GM19240 (cell line): ENCODE results near the gene ZBTB20.

Experiments
- DNase-seq: peaks from one replicate; pipeline ENCODE4 v3.0.0; 2011; ENCODE audit warnings: low spot score; ENCODE audit not compliant: insufficient read length

Gene ZBTB20

DNA sequence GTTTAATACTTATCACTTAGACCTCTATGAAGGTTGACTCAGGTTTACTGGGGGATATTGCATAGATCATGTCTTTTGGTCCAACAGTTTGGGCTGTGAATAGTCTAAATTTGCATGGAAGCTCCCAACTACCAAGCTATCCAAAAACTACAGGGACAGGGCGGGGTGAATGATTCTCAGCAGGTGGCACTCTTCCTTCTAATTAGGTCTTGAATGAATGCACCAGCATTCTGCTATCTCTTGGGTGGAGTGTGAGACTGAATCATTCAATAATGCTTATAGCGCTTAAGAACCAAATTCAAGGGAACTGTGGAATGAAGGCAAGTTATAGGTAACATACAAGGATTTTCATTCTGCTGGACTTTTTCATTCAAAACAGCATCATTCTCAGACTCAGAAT is 507.0 kb downstream of the ZBTB20 start:
- DNase-seq: no peak

DNA sequence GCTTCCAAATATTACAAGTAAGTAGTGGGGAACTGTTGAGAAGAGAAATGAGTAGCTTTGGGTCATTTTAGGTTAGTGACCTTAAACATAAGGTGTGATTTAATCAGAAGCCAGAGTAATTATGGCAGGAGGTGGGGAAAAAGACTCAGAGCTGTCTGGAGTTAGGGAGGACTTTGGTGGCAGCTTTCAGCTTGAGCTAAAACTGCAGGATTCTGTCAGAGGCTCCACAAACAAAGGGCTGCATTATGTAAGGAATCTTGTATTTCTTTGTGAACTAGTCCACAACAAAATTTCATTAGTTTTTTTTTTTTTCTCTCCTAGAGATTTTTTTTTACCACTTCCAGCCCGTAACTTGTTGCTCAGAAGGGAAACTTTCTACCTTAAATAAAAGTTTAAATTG is 507.9 kb downstream of the ZBTB20 start:
- no peak for DNase-seq

DNA sequence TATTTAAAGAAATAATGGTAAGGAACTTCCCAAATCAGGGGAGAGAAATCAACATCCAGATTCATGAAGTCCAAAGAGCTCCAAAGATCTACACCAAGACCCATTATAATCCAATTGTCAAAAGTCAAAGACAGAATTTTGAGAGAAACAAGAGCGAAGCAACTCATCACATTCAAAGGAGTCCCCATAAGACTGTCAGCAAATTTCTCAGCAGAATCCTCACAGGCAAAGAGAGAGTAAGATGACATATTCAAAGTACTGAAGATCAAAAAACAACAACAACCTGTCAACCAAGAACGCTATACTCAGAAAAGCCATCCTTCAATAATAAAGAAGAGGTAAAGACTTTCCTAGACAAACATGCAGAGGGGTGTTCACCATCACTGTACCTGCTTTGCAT is 511.2 kb downstream of the ZBTB20 start:
- DNase-seq: no peak

DNA sequence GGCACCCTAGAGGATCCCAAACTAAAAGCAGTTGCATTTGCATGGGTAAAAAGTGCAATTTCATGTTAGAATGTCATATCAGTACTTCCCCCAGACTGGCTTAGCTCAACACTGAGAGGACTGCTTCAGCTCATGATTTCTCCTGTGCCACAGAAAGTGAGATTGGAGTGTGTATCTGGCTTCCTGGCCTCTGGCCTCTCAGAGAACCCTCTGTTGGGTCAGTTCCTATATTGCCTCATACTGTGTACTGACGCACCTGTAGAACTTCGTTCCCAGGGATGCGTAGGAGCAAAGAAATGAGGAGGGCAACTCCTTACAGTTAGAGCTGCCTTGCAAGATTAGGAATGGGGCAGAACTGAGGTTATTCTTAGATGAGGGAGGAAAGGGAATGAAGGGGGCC is 512.5 kb downstream of the ZBTB20 start:
- DNase-seq: no peak

DNA sequence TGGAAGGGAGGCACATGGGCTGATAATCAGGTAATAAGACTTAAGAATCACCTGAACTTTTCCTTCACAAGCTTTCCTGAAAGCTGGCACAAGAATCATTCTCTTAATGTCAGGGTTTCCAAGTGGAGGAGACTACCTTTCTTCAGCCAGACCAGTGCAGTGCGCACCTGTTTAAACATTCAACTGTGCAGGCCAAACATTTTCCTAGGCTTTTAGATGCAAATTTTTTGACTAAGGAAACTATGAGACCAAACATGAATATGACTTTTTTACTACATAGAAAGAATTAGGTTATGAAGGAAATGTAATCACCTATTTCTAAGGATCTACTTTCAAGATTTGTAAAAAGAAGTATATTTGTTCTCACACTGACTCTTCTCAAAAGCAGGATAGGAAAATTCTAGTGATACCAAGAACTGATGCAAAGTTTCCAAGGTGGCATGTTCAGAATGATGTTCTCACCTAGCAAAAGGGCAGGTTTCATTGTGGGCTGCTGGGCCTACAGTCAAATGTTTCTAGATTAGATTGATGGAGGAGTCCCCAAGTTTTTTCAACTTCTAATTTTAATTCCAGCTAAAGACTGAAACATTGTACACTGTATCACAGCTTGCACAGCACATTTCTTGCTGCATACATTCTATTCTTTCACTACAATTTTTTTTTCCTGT is 514.2 kb downstream of the ZBTB20 start:
- no peak for DNase-seq

DNA sequence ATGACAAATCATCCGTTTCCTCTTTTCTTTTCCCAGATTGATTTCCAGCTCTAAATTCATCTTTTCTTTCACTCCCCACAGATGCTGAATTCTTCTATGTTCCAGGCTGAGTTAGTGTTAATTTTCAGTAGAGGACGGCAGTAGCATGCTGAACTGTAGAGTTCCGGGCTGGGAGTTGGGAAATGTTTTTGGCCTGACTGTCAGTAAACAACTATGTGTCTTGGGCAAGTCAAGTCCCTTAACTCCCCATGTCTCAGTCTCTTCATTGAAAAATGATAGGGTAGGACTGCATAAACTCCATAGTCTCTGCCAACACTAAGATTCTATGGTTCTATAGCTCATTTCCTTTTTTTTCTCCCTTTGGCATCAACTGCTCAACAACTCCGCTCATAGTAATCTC is 519.3 kb downstream of the ZBTB20 start:
- no peak for DNase-seq

DNA sequence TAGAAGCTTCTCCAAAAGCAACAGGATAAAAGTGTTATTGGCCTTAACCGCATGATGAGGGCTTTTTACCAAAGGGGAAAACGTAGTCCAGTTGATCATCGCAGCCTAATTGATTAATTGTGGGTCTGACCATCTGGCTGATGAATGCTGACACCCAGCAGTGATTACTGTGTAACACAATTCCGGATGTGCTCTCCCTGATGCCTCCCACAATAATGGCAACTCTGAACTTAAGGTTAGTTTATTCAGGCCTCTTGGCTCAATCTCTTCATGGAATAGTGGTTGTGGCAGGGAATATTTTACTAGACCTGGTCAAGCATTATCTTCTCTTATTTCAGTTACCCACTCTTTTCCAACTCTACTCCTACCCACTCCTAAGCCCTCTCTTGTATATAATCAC is 520.3 kb downstream of the ZBTB20 start:
- no peak for DNase-seq

DNA sequence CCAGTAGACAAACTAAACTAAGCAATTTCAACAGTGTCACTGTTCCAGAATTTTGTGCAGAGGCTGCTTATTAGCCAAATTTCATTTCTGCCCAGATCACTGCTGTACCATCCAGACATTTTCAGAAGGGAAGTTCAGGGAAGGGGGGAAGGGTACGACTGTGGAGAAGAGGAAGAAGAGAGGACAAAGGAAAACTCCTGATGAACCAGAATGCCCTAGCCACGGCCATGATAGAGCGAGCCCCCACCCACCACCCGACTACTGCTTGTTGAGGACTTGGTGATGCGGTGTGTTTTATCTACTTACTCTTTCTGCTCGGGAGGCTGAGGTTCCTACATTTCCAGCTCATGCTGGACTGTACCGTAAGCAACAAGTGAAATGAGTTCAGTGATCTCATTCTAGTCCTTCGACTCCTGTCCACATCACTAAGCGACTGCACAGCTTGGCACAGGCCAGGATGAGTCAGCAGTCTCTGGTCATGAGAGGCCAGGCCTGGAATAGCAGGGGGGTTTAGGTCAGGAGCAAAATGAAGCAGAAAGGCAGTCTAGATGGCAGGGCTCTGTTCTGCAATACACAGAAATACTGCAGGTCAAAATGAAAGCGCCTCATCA is 522.4 kb downstream of the ZBTB20 start:
- DNase-seq: no peak

DNA sequence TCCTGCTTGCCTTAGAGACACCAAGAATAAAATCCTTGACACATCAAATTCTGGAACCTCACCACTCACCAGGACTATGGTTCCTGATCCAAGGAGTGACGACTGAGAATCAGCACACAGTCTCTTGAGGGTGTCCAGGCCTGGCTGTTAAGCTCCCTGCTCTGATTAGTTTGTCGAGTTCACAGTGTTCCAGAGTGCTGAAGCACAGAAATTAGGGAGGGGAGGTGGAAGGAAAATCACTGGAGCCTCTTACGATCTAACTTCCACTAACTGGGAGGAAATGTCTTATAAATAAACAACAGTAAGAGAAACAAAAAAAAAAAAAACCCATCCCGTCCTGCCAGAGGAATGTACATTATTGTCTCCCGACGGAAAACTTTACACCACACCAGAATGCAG is 523.0 kb downstream of the ZBTB20 start:
- DNase-seq: no peak

DNA sequence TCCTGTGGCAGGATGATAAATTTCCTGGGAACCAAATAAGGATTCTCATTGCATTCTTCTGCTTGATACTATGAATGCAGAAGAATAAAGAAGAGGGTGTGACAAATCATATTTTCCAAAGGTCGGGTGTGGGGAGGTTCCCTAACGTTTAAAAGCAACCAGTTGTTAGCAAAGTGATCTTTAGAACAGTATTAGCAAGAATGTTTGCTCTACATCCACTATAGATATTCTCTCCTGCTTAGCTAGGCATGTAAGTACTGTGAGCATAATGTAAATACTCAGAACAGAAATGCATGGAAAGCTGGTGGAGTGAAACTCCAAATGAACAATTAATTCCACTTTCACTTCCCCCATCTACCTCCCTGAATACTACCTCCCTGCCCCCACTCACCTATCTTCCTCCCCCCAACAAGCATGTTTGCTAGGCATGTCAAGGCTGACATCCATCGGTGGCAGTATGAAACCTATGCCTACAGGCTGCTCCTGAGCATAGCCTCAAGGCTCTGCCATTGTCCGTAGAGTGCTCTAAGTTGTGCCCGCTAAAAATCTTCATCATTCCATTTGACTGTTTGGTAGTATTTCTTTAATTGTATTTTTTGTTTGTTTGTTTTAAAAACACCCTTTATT is 523.6 kb downstream of the ZBTB20 start:
- no peak for DNase-seq

DNA sequence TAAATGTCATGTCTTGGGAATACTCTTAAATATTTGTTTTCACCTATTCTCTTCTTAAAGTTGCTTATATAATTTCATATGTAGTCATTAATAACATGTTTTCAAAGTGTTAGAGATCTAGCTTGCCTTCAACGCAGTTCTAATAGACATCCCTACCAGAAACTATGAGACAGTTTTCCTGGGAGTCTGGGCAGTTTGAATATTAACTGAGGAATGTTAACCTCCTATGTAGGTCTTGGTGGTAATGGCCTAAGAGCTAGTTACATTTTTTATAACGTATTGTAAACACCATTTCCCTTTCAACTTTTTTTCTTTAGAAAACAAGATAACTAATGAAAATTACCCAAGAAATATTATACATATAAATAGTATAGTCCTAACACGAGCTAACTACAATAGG is 525.1 kb downstream of the ZBTB20 start:
- DNase-seq: no peak

DNA sequence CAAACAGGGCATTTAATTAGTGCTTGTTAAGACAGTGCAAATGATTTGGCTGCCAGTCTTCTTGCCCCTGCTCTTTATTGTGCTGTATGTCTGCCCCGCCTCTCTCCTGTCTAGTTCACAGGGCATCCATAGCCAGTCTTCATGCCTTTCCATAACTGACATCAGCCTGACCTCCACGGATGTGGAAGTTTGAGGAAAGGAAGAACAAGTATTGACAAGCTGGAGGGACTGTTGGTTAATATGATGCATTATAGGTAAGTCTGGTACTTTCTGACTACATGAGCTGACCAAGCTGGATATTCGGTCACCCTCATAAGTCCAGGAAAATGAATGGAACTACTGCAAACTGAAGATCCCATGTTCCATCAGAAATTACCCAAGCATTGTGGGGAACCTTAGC is 527.3 kb downstream of the ZBTB20 start:
- no peak for DNase-seq

DNA sequence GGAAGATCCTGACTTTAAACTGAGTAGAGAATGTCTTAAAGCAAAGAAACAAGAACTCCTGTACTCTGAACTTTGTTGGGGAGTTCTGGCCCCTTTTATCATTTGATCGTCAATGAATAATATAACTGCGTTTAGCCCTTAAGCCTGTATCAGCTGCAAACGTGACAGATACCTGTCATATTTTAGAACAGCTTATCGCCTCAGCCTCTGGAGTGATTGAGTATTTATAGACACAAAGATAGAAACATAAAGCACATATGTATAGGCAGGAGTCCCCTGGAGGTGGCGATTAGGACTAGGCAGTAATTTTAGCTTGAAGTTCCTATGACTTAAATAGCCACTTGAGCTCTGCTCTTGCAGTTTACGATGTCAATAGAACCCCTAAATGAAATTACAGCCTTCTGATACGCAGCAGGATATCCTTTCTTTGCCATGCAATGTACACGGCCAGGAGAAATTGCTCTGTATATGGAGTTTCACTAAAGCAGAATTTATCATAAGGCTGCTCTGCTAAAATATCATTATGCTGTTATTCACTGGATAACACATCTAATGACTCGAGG is 531.5 kb downstream of the ZBTB20 start:
- no peak for DNase-seq

DNA sequence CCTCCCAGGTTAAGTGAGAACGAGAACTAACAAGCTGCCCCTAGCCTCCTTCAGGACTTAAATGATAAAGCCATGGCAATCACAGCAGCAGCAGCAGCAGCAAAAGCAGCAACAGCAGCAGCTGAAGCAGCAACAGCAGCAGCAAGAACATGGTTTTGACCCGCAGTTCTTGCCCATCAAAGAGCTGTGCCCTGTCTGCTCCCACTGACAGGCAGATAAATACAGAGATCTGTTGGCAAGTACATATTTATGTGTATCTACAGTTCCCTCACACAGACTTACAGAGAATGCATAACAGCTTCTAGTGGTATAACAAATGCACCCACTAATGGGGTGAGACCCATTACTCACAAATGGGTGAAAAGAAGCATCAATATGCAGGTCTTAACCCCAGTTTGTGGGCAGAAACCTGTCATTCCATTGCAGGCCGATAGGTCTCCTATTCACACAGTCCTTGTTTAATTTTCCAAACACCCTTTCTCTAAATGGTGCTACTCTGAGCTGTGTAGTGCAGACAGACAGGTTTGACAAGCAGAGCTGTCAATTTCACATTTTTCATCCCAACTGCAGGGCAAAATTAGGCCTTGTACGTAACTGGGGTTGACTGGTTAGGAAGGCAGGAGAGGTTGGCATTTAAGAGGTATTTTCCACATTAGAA is 537.0 kb downstream of the ZBTB20 start:
- no peak for DNase-seq

DNA sequence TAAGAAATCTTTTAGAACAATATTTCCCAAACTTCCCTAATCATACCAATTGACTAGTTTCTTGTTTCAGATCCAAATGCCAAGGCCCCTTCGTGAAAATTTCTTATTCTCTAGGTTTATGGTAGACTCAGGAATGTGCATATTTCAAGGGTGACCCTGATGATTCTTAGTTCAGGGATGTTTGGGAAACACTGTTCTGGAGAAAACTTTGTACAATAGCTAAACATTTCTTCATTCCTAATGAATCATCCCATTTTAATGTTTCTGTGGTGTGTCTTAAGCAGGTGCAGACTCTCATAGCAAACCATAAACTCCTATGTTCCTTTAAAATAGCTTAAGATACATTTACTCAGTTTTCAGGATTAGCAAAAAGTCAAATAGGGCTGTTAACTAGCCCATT is 538.8 kb downstream of the ZBTB20 start:
- no peak for DNase-seq

DNA sequence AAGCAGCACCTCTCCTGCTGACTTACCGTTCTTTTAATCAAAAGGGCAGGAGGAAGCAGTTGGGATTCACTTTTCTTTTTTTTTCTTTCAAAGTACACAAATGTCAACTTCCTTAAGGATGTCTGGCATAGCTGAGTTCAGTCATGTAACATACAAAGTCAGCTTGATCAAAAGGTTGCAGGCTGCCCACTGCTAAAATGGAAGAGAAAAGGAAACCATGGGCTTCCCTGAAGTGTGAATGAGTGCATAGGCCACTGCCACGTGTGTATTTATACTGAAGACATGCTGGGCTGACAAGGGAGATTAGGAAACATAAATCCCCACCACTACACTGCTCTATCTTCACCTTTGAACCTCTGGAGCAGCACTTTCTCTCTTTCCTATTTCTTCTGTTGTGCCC is 540.8 kb downstream of the ZBTB20 start:
- no peak for DNase-seq

DNA sequence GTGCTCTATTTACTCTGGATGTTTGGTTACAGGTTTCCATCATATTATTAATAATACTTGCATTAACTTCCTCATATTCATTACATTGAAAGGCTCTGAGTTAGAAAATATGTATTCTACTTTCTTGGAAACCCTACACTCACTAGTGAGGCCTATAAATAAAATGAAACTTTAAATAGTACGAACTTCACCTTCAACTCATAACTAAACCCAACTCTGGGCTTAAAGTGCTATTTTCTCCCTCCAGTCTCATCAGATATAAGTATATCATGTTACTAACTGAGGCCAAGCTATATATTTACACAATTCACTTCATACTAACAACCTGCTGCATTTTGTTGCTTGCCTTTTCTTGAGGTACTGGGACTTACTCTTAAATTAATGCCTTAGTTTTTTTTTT is 546.5 kb downstream of the ZBTB20 start:
- no peak for DNase-seq

DNA sequence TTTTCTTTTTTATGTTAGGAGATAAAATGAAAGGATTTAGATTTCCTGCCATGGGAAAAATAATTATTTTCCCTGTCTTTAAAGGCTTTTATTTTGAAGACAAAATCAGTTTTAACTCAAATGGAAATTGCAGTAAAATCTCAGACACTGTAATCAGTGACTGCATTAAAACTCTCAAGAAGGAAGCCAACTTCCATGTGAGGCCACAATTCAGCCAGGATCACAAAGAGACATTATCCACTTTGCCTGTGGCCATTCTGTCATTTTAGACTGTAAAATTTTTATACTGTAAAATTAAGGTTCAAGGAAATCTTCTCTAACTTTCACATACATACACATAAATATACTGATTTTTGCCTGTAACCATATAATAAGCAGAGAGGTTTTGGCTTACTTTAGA is 549.2 kb downstream of the ZBTB20 start:
- no peak for DNase-seq

DNA sequence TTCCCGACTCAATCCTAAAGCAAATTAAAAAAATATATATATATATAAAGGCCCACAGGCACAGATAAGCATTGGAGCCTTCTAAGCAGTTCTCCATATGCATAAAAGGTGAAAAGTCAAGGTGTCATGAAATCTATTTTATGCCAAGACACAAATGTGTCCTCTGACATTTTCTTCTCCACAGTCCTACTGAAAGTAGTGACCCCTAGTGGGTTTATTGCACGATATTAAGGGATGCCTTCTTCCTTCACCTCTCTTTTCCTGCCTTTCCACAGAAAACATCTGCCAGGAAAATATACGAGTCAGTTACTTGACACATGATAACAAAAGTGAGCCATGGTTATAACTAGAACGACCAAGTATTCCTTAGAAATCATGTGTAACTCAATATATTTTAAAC is 550.1 kb downstream of the ZBTB20 start:
- no peak for DNase-seq

DNA sequence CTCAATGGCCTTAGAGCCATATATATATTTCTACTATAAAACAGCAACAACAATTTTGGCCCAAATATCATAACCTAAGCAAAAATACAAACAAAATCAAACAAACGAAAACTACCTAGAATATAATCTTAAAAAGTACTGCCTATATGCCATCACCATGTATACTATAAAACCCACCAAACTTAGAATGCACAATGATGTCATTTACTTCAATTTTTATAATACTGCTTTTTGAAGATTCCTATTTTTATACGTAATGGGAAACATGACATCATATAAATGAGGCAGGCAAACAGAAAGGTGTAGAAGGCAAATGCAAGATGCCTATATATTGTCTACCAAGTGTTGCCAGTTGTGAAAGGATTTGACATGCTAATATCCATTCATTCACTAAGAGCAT is 550.9 kb downstream of the ZBTB20 start:
- DNase-seq: no peak

DNA sequence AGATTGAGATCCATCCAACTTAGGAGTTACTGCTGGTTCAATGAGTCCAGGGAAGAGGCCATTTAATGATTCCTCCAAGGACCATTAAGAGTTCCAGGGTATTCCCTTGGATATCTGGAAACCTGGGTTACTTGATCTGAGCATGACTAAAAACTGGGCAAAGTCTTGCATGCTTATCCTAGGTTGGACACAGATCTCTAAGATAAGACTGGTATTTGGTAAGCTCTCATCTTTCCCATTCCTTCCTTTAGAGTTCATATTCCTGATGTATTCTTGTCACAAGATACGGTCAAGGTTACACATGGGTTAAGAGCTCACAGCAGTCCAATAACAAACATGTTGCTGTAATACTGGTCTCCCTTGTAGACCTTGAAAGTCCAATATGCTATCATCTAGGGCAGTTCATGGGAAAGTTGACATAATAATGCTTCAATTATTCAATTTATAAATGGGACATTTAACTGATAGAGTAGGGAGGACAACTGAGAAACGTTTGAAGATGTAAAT is 551.5 kb downstream of the ZBTB20 start:
- DNase-seq: no peak
